GM18507 (cell line): ENCODE measurements around the gene AOC1.
"Not testable (repeated sequence)": the region's sequence is repeated elsewhere in the genome, so short reads cannot be mapped to it uniquely, and the experiment has no call there.

Experiments used
- DNase-seq: peaks from one replicate; pipeline ENCODE4 v3.0.0; 2011; ENCODE audit warnings: low read depth; ENCODE audit not compliant: insufficient read length; ENCODE audit errors: extremely low spot score
- FAIRE-seq: peaks from 2 replicates; lab custom pipeline; 2011; peaks lifted over from hg19 to GRCh38; lab: Jason Lieb, UNC

The AOC1 gene

DNA sequence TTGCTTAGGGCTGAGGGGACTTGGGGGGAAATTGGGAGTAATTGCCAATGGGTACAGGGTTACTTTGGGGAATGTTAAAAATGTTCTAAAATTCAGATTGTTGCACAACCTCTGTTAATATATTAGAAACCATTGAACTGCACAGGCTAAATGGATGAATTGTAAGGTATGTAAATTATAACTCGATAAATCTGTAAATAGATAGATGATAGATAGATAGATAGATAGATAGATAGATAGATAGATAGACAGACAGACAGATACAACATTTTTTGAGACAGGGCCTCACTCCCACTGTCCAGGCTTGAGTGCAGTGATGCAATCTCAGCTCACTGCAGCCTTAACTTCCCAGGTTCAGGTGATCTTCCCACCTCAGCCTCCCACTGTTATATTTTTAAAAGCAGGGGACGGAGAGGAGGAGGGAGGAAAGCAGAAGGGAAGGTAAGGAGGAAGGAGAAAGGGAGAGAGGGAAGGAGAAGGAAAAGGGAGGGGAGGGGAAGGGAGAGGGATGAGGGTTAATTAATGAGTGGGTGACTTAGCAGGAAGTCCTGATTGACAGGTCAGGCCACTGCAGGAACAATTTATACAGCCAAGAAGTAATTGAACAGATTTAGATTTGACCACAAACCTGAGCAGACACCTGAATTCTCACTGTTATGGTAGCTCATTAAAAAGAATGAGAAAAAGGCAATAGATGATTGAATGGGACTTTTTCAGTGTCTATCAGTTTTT is 38.7 kb downstream of the AOC1 start:
- DNase-seq (no peak), FAIRE-seq (no peak)

DNA sequence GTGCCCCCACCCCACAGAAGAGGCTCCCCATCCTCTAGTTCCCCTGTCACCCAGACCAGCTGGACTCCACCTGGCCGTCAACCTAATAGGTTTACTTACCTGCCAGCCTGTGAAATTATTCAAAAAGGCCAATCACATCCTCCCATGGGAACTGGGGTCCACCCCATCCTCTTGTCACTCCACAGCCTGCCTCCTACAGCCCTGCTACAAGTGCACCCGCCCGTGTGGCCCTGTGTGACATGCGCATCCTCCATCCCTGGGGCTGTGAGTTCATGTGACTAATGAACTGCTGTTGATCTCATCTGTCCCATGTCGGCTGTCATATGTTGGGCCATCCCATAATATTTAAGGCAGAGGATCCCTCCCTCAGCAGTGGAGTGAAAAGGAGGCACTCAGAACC is 39.4 kb downstream of the AOC1 start:
- DNase-seq (no peak), FAIRE-seq (no peak)

DNA sequence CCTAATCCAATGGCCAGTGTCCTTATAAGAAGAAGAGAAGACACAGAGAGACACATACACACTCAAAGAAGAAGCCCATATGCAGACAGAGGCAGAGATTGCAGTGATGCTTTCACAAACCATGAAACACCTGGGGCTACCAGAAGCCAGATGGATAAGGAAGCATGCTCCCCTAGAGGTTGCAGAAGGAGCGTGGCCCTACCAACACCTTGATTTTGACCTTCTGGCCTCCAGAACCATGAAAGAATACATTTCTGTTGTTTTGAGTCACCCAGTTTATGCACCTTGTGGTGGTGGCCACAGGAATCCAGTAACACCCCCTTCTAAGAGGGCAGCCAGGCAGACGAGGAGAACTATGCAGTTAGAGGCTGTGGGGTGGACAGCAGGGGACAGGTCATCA is 43.5 kb downstream of the AOC1 start:
- no peak for DNase-seq
- FAIRE-seq = no peak

- no peak for FAIRE-seq
- no peak for DNase-seq
Measured at GRCh38 chr7:150896562-150897209, 44.4 kb downstream of the AOC1 start.

- FAIRE-seq = peak; percentile 59
- no peak for DNase-seq
Measured at GRCh38 chr7:150897502-150898474, 45.5 kb downstream of the AOC1 start.

DNA sequence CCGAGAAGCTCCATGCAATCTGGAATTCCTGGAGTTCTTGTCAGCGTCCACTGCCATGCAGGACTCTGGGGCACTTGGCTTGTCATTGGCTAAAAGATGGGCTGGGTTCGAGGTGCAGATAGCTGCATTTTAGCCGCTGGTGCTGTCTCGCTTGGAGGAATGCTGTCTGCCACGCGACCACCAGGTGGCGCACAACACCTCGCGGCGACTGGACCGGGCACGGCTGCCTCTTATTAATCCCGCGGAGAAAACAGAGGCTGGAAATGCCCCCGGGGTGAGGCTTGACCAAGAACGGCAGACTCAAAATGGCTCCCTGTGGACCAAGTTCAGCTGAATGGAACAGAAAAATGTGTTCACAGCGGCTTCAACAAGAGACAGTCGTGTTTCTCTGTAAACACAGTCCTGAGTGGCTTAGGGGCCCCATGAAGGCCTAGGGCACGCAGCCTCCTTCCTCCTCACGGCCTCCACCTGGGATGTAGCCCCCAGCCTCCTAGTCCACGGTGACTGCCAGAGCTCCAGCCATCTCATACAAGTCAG is 46.2 kb downstream of the AOC1 start:
- DNase-seq = peak; percentile 60
- peak; percentile 81 for FAIRE-seq

DNA sequence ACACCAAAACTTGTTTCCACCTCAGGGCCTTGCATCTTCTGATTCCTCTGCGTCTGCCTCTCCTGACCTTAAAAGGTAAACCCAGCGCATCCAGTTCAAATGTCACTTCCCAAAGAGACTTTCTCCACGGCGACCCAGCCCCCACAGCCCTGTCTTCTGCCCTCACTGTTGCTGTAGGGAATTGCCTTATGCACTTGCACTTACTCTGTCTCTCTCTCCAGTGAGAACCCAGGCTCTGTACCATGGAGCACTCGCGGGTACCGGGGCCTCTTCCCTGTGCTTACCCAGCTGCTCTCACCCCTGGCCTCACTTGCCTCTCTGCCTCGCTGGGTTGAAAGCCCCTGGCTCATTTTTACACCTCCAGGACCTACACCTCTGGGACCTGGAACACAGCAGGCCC is 48.4 kb downstream of the AOC1 start:
- FAIRE-seq (no peak), DNase-seq (no peak)

- DNase-seq = no peak
- FAIRE-seq = no peak
Measured at GRCh38 chr7:150901160-150902035, 49.1 kb downstream of the AOC1 start.

- FAIRE-seq = no peak
Measured at GRCh38 chr7:150902078-150903033, 50.0 kb downstream of the AOC1 start.

DNA sequence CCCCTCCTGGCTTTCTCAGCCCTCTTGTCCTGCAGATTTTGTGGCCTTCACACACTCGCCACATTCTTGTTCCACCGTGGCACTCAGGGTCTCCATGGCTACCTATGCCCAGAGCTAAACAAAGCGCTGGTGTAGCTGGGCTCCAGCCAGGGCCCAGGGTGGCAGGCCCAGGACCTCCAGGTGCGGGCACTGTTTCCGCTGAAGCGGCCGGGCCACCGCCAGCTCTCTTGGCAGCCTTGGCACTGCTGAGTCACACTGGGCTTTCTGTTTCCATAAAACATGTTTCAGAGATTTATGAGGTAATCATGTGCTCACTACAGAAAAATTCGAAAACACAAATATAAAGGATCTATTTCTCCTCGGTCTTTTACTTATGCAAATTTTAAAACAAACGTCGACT is 51.3 kb downstream of the AOC1 start:
- FAIRE-seq = no peak
- no peak for DNase-seq

More at GRCh38 chr7:150902078-150903033, 50.0 kb downstream of the AOC1 start:
- DNase-seq = no peak

DNA sequence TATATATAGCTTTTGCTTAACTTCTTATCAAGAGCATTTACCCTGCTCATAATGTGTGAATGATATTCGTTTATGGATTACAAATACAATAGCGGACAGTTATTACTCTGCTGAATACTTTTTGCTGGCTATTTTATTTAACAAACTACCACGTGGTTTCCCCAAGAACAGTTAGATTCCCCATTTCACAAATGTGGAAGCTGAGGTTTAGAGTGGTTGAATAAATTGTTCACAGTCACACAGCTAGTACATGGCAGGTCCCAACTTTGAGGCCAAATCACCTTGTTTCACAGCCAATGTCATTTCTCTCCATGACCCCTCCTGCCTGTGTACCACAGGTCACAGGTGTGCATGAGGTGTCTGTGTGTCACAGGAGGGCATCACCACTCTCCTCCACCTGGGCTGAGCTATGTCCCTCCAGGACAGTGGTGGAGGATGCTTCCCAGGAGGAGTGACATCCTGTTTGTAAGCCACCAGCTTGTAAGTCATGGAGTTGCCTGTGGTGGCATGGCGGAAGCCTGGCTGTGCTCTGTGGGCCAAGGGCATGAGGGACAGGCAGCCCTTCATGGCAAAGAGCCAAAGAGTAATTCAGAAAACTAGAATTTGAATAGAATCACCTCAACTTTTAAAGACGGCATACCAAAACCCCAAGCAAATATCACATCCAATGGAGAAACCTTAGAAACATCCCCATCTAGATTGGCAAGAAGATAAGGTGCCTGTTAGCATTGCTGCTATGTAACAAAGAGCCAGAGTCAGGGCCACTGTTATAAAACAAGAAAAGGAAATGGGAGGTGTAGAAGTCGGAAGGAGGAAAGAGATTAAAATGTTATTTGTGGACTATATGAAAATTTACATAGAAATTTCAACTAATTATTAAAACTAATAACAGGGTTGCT is 51.9 kb downstream of the AOC1 start:
- no peak for DNase-seq
- FAIRE-seq = no peak

DNA sequence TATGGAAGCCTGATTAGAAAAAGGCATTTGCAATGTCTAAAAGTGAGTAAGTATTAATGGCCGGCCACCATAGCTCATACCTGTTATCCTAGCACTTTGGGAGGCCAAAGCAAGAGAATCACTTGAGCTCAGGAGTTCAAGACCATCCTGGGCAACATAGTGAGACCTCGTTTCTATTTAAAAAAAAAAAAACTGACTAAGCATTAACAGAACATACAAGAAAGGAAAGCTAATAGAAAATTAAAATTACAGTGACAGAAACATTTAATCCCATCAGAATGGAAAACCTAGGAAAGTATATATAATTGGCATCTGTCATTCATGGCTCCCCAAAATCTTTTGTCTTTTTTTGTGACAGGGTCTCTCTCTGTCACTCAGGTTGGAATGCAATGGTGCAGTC is 55.9 kb downstream of the AOC1 start:
- no peak for DNase-seq
- no peak for FAIRE-seq

DNA sequence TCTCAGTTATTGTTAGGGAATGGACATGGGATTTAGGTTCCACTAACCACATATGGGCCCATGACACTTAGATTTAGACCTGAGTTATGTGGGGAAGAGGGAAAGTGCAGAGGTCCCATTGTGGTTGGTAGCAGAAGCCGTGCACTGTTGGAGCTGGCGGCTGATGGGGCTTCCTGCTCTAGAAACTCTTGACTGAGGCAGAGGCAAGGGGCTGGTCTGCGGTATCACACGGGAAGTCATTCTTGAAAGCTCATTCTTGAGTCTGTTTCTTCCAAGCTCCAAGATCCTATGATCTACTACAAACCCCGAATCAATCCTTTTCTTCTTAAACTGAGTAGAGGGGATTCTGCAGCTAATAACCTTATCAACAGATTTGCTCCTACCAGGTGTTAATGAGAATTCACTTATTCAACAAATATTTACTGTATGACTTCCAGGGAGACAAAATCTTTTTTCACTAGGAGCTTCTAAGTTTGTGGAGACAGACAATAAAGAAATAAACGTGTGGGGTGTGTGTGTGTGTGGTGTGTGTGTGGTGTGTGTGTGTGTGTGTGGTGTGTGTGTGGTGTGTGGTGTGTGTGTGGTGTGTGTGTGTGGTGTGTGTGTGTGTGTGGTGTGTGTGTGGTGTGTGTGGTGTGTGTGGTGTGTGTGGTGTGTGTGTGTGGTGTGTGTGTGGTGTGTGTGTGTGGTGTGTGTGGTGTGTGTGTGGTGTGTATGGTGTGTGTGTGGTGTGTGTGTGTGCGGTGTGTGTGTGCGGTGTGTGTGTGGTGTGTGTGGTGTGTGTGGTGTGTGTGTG is 57.1 kb downstream of the AOC1 start:
- FAIRE-seq = peak; percentile 48

DNA sequence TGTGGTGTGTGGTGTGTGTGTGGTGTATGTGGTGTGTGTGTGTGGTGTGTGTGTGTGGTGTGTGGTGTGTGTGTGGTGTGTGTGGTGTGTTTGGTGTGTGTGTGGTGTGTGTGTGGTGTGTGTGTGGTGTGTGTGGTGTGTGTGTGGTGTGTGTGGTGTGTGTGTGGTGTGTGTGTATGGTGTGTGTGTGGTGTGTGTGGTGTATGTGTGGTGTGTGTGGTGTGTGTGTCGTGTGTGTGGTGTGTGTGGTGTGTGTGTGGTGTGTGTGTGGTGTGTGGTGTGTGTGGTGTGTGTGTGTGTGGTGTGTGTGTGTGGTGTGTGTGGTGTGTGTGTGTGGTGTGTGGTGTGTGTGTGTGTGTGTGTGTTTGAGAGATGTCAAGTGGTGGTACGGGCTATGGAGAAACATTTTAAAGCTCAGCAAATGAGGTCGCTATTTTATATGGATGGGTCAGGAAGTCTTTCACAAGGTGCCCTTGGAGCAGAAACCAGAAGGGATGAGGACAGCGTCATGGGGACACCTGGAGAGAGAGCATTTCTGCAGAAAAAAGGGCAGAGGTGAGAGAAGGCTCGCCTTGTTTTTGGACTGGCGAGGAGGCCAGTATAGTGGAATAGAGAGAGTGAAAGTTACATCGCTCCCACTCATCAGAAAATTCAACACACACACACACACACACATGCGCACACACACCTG is 58.1 kb downstream of the AOC1 start:
- FAIRE-seq, DNase-seq: not testable (repeated sequence)

More for the DNA sequence above, 57.1 kb downstream of the AOC1 start:
- no peak for DNase-seq

DNA sequence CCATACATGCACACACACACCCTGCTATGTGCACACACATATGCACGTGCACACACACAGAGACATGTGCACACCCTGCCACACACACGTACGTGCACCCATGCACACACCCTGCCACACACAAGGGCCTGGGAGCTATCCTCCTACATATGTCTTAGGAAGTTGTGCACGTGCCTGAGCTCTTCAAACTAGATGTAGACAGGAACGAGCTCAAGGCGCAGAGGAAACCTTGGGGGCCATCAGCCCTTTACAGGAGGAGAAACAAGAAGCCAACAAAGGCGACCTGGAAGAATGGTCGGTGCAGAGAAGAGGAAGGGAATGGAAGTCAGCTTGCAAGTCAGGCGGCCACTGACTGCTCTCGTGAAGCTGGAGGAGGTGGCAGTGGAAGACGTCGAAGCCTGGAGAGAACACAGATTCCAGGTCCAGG is 58.7 kb downstream of the AOC1 start:
- FAIRE-seq (no peak), DNase-seq (no peak)
